Panc1 (cell line): Measurements from ENCODE around the gene CYTL1. TPM values are rescaled to one million over a fixed set of nuclear protein-coding genes. Genes with fewer than 3 reads are reported as not detected.

ENCODE experiments used
- ATAC-seq: fragments of 200-7000 bp; cut with Tn5 transposase; 2 replicates; pipeline ENCODE4 v1.9.1; 2020; ENCODE audit warnings: mild to moderate bottlenecking, moderate library complexity
- BruUV-seq: library from RNA; stranded (reverse); fragments of 400-500 nt; replicated peaks from 2 replicates; lab custom pipeline; 2021; lab: Mats Ljungman, UMichigan
- CTCF ChIA-PET: fragments of 300-600 bp; sonication (Branson Sonifier 250); formaldehyde crosslinking; loops from one replicate; lab custom pipeline; 2022; ENCODE audit warnings: antibody characterized with exemption; lab: Charles Lee
- POLR2A ChIA-PET: fragments of 300-600 bp; sonication (Branson Sonifier 250); formaldehyde crosslinking; loops from one replicate; lab custom pipeline; 2022; ENCODE audit warnings: antibody characterized with exemption; lab: Charles Lee
- DNase-seq: peaks from one replicate; pipeline ENCODE4 v3.0.0-alpha.2; 2010; ENCODE audit warnings: low read depth, low spot score
- H3K27ac ChIP-seq: 2 replicates; pipeline ENCODE4 v1.5.1; 2011; ENCODE audit warnings: mild to moderate bottlenecking, low read length, inconsistent platforms
- H3K27me3 ChIP-seq: fragments of 200-500 bp; sonication (Bioruptor generic); 2 replicates; pipeline ENCODE4 v1.6.0; 2014; ENCODE audit warnings: low read length, inconsistent platforms; ENCODE audit not compliant: control insufficient read depth, insufficient read depth
- H3K36me3 ChIP-seq: fragments of 200-500 bp; sonication (Bioruptor generic); 2 replicates; pipeline ENCODE4 v1.5.1; 2014; ENCODE audit warnings: inconsistent platforms, mild to moderate bottlenecking, low read length, moderate library complexity; ENCODE audit not compliant: control insufficient read depth, insufficient read depth
- H3K4me1 ChIP-seq: 2 replicates; pipeline ENCODE4 v1.5.1; 2011; ENCODE audit warnings: inconsistent platforms, mild to moderate bottlenecking, low read length, moderate library complexity; ENCODE audit not compliant: control insufficient read depth, insufficient read depth
- H3K4me3 ChIP-seq, 2 experiments: 2 replicates each; pipeline ENCODE4 v1.5.1; 2011 to 2012; ENCODE audit warnings: low read depth in 2 of 2, low read length in 2 of 2, mild to moderate bottlenecking in 2 of 2, inconsistent platforms in 1 of 2, moderate library complexity in 1 of 2
- H3K9me3 ChIP-seq: fragments of 200-500 bp; sonication (Bioruptor generic); 2 replicates; pipeline ENCODE4 v1.5.1; 2014; ENCODE audit warnings: low read depth, mild to moderate bottlenecking, inconsistent platforms, low read length, moderate library complexity; ENCODE audit not compliant: control insufficient read depth, insufficient read depth
- POLR2AphosphoS5 ChIP-seq: IDR thresholded peaks from 2 replicates; pipeline ENCODE4 v1.6.1; 2012; ENCODE audit warnings: mild to moderate bottlenecking, low read depth, low read length, moderate library complexity
- REST ChIP-seq, 2 experiments: IDR thresholded peaks; 2 replicates each; pipeline ENCODE4 v1.6.1; 2011 to 2012; ENCODE audit warnings: low read depth in 2 of 2, control low read depth in 1 of 2, low read length in 1 of 2, mild to moderate bottlenecking in 1 of 2, moderate library complexity in 1 of 2; ENCODE audit not compliant: insufficient read depth in 1 of 2
- SIN3A ChIP-seq: IDR thresholded peaks from 2 replicates; pipeline ENCODE4 v1.6.1; 2012; ENCODE audit warnings: low read depth, mild to moderate bottlenecking, low read length, moderate library complexity, borderline replicate concordance; ENCODE audit not compliant: insufficient read depth
- TCF7L2 ChIP-seq: IDR thresholded peaks from 2 replicates; pipeline ENCODE4 v1.6.1; 2011; ENCODE audit warnings: mild to moderate bottlenecking, low read depth, low read length, inconsistent platforms
- in situ Hi-C: cut with HindIII; loops from 2 replicates; pipeline ENCODE4 v1.10.0; 2016; ENCODE audit warnings: low sequenced_read_pairs, low pct_unique_long_range_greater_than_20kb
- intact Hi-C: fragments of 100-400 bp; cut with micrococcal nuclease; formaldehyde crosslinking; loops from one replicate; pipeline ENCODE4 v1.10.0; 2022; ENCODE audit not compliant: unreplicated experiment
- total RNA-seq: library from RNA; stranded (reverse); gene quantifications from one replicate; pipeline ENCODE4 v1.2.1, GENCODE V29; 2021; ENCODE audit not compliant: unreplicated experiment
- TF ChIP-seq, protein P1 (sequence below): fragments of 450-650 bp; IDR thresholded peaks from 2 replicates; pipeline ENCODE4 v1.5.1; 2017; ENCODE audit warnings: mild to moderate bottlenecking

The CYTL1 gene
- total RNA-seq, 1 experiment from 2014 or later: not detected

DNA sequence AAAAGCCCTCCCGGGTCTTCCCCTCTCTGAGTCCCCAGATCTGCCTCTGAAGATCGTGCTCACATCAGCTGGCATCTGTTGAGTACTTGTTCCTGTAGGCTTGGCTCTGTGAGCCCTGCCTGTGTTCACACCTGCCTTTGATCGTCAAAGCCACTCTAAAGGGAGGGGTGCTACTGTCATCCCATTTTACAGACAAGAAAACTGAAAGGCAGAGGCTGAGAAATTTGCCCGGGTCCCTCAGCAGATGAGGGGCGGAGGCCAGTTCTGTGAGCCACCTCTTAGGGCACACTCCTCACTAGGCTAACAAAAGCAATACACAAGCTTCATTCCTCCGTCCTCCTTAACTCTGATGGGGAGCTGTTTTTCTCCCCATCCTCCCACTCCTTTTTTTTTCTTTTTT is 655 bp downstream of the CYTL1 start:
- H3K9me3 ChIP-seq: no peaks in the 10 kb centered on the region
- no peak overlapping the region for H3K27ac ChIP-seq
- no TSS peak for BruUV-seq
- CTCF ChIA-PET: interaction anchor here (0.7 kb wide), 1 partner anchor 481 kb away, joined by 3 read pairs; no protein-coding TSS in a partner anchor
- DNase-seq (no peak), ATAC-seq (no peak)
- H3K27me3 ChIP-seq: no peaks in the 10 kb centered on the region
- intact Hi-C loops (no loop called here), in situ Hi-C loops (no loop called here)
- POLR2A ChIA-PET: no interaction called here
- no peak overlapping the region for H3K4me3 ChIP-seq
- H3K4me1 ChIP-seq: no peaks in the 10 kb centered on the region
- no peak for TF ChIP-seq SIN3A
- no peak for TF ChIP-seq TCF7L2
- no peak for TF ChIP-seq POLR2AphosphoS5
- TF ChIP-seq REST (IDR thresholded peaks at IDR 0.05; ENCODE audit: insufficient read depth in 1 of 2, low read depth in 2 of 2, low read length in 1 of 2): no peak
- TF ChIP-seq, protein P1, sequence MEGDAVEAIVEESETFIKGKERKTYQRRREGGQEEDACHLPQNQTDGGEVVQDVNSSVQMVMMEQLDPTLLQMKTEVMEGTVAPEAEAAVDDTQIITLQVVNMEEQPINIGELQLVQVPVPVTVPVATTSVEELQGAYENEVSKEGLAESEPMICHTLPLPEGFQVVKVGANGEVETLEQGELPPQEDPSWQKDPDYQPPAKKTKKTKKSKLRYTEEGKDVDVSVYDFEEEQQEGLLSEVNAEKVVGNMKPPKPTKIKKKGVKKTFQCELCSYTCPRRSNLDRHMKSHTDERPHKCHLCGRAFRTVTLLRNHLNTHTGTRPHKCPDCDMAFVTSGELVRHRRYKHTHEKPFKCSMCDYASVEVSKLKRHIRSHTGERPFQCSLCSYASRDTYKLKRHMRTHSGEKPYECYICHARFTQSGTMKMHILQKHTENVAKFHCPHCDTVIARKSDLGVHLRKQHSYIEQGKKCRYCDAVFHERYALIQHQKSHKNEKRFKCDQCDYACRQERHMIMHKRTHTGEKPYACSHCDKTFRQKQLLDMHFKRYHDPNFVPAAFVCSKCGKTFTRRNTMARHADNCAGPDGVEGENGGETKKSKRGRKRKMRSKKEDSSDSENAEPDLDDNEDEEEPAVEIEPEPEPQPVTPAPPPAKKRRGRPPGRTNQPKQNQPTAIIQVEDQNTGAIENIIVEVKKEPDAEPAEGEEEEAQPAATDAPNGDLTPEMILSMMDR: no peak
- H3K36me3 ChIP-seq: no peaks in the 10 kb centered on the region

- Histone ChIP-seq H3K27ac (no peak overlapping the region), H3K4me3 (no peak overlapping the region), H3K36me3 (no peaks in the 10 kb centered on the region), H3K9me3 (no peaks in the 10 kb centered on the region), H3K4me1 (no peaks in the 10 kb centered on the region), H3K27me3 (no peaks in the 10 kb centered on the region)
- ATAC-seq: no peak
- POLR2A ChIA-PET: interaction anchor here (0.5 kb wide), 1 partner anchor 14 kb away, joined by 6 read pairs; no protein-coding TSS in a partner anchor
- DNase-seq: no peak
- BruUV-seq: no TSS peak
- CTCF ChIA-PET: interaction anchor here (0.7 kb wide), 1 partner anchor 481 kb away, joined by 3 read pairs; no protein-coding TSS in a partner anchor
- no peak for TF ChIP-seq POLR2AphosphoS5
- no peak for TF ChIP-seq SIN3A
- TF ChIP-seq, protein P1: no peak
- no peak for TF ChIP-seq REST (IDR thresholded peaks at IDR 0.05; ENCODE audit: insufficient read depth in 1 of 2, low read depth in 2 of 2, low read length in 1 of 2)
- TF ChIP-seq TCF7L2: no peak
- intact Hi-C loops: no loop called here
- in situ Hi-C loops: no loop called here
Observed at GRCh38 chr4:5018096-5018495, 1.2 kb downstream of the CYTL1 start.
